HepG2 (cell line): ENCODE data around the gene ANG. TPM values are rescaled to one million over a fixed set of nuclear protein-coding genes. Genes with fewer than 3 reads are reported as not detected.
A peak's percentile ranks its signal among the peaks of the same experiment; 100 is the strongest.

ENCODE experiments used
- ATAC-seq: fragments of 200-7000 bp; cut with Tn5 transposase; 3 replicates; pipeline ENCODE4 v1.9.1; 2020; ENCODE audit warnings: mild to moderate bottlenecking, moderate library complexity
- BruUV-seq: library from RNA; stranded (reverse); fragments of 400-500 nt; replicated peaks from 2 replicates; lab custom pipeline; 2021; lab: Mats Ljungman, UMichigan
- CTCF ChIA-PET: fragments of 300-600 bp; formaldehyde crosslinking; extraction: SDS; loops from one replicate; lab custom pipeline; 2021; ENCODE audit warnings: low total read pairs, inconsistent platforms, low intra/inter-chr PET ratio; lab: Yijun Ruan, JAX
- POLR2A ChIA-PET: fragments of 350-600 bp; sonication (Branson Sonifier 250); formaldehyde crosslinking; loops from one replicate; lab custom pipeline; 2020; ENCODE audit warnings: antibody characterized with exemption, inconsistent platforms; lab: Yijun Ruan, JAX
- DNase-seq: peaks from one replicate; pipeline ENCODE4 v3.0.0-alpha.2; 2015; ENCODE audit warnings: low spot score
- FAIRE-seq: peaks from 3 replicates; lab custom pipeline; 2011; peaks lifted over from hg19 to GRCh38; lab: Jason Lieb, UNC
- H2AFZ ChIP-seq: one replicate; pipeline ENCODE4 v1.6.1; 2011; ENCODE audit warnings: low read length, inconsistent platforms
- H3K27ac ChIP-seq: fragments of 300-600 bp; 3 replicates; pipeline ENCODE4 v1.8.0; 2011; ENCODE audit warnings: mixed run types, mild to moderate bottlenecking, mixed read lengths, low read length, inconsistent platforms; ENCODE audit not compliant: insufficient read depth; ENCODE audit errors: extremely low read length
- H3K27me3 ChIP-seq, 2 experiments: fragments of 200-600 bp in 1 of 2; 2 replicates in 1 of 2; 3 replicates in 1 of 2; pipeline versions ENCODE4 v1.6.0 to v1.8.0; 2011; ENCODE audit warnings: low read length in 2 of 2, mild to moderate bottlenecking in 2 of 2, moderate library complexity in 2 of 2, inconsistent platforms in 1 of 2; ENCODE audit not compliant: insufficient read depth in 2 of 2, control insufficient read depth in 1 of 2
- H3K36me3 ChIP-seq, 2 experiments: fragments of 200-600 bp in 1 of 2; replicated peaks in 1 of 2; 2 replicates in 1 of 2; 3 replicates in 1 of 2; pipeline versions ENCODE4 v1.5.1 to v1.8.0; 2011; ENCODE audit warnings: low read length in 2 of 2, inconsistent platforms in 1 of 2; ENCODE audit not compliant: insufficient read depth in 2 of 2, control insufficient read depth in 1 of 2
- H3K4me1 ChIP-seq: 2 replicates; pipeline ENCODE4 v1.5.1; 2012; ENCODE audit warnings: low read length, inconsistent platforms; ENCODE audit not compliant: insufficient read depth
- H3K4me2 ChIP-seq: 2 replicates; pipeline ENCODE4 v1.6.0; 2011; ENCODE audit warnings: low read depth, low read length, inconsistent platforms
- H3K4me3 ChIP-seq, 3 experiments: fragments of 200-600 bp in 1 of 3; sonication (generic), shearing (Covaris generic) in 1 of 3; replicated peaks in 1 of 3; 2 replicates each; pipeline ENCODE4 v1.5.1; 2011 to 2016; ENCODE audit warnings: low read length in 3 of 3, inconsistent platforms in 2 of 3, low read depth in 2 of 3, mild to moderate bottlenecking in 2 of 3, control low read depth in 1 of 3, mixed read lengths in 1 of 3; ENCODE audit not compliant: insufficient read depth in 1 of 3
- H3K79me2 ChIP-seq: one replicate; pipeline ENCODE4 v1.6.1; 2011; ENCODE audit warnings: low read length, inconsistent platforms; ENCODE audit not compliant: insufficient read depth
- H3K9ac ChIP-seq: 2 replicates; pipeline ENCODE4 v1.6.0; 2011; ENCODE audit warnings: mild to moderate bottlenecking, low read depth, low read length, inconsistent platforms; ENCODE audit not compliant: insufficient read depth
- H3K9me3 ChIP-seq: 2 replicates; pipeline ENCODE4 v1.5.1; 2012; ENCODE audit warnings: mild to moderate bottlenecking, low read length
- H4K20me1 ChIP-seq: 2 replicates; pipeline ENCODE4 v1.6.0; 2011; ENCODE audit warnings: inconsistent platforms, mild to moderate bottlenecking, low read length, moderate library complexity; ENCODE audit not compliant: insufficient read depth
- CHD4 ChIP-seq: fragments of 200-600 bp; sonication (generic); IDR thresholded peaks from 2 replicates; pipeline ENCODE4 v1.7.0; 2017; ENCODE audit warnings: mild to moderate bottlenecking, low read length, borderline replicate concordance
- ETV5 ChIP-seq: IDR thresholded peaks from 2 replicates; pipeline ENCODE4 v1.6.1; 2018; ENCODE audit warnings: missing biosample characterization, missing genetic modification reagents, inconsistent platforms, borderline replicate concordance
- EZH2 ChIP-seq: conservative IDR thresholded peaks from 2 replicates; pipeline ENCODE4 v1.6.1; 2012; ENCODE audit warnings: mild to moderate bottlenecking, low read depth, low read length, moderate library complexity
- KAT8 ChIP-seq: IDR thresholded peaks from 2 replicates; pipeline ENCODE4 v1.6.1; 2016; ENCODE audit warnings: missing genetic modification reagents, missing compliant biosample characterization
- MED13 ChIP-seq: sonication (generic); formaldehyde crosslinking; IDR thresholded peaks from 2 replicates; pipeline ENCODE4 v1.5.0; 2020; ENCODE audit warnings: missing genetic modification reagents
- POLR2G ChIP-seq: fragments of 200-400 bp; formaldehyde crosslinking; IDR thresholded peaks from 2 replicates; pipeline ENCODE4 v1.6.1; 2018; ENCODE audit warnings: mild to moderate bottlenecking, low read depth, low read length, moderate library complexity
- RXRA ChIP-seq: sonication (generic); formaldehyde crosslinking; IDR thresholded peaks from 2 replicates; pipeline ENCODE4 v1.5.1; 2020; ENCODE audit warnings: missing genetic modification reagents
- YEATS4 ChIP-seq: sonication (generic); formaldehyde crosslinking; IDR thresholded peaks from 2 replicates; pipeline ENCODE4 v1.4.0; 2020; ENCODE audit warnings: missing genetic modification reagents, borderline replicate concordance
- ZNF614 ChIP-seq: IDR thresholded peaks from 2 replicates; pipeline ENCODE4 v1.6.1; 2018; ENCODE audit warnings: missing biosample characterization, missing genetic modification reagents, inconsistent platforms, borderline replicate concordance
- WGBS: methylation state at CpG from one replicate; pipeline ENCODE4 v1.1.6; 2017; ENCODE audit warnings: low lambda C conversion rate; 5-methylcytosine and 5-hydroxymethylcytosine counted together
- in situ Hi-C: cut with HindIII; loops from 2 replicates; pipeline ENCODE4 v1.10.0; 2017; ENCODE audit warnings: low pct_unique_long_range_greater_than_20kb; ENCODE audit not compliant: extremely low pct_ligation_motif_present
- intact Hi-C: fragments of 100-400 bp; cut with micrococcal nuclease; formaldehyde crosslinking; loops from one replicate; pipeline ENCODE4 v1.10.0; 2022; ENCODE audit not compliant: unreplicated experiment
- polyA plus RNA-seq, 8 experiments: library from polyadenylated mRNA; depleted of rRNA in 3 of 8; stranded (reverse) in 7 of 8; unstranded in 1 of 8; fragments of >200 nt; fragmentation: Illumina TruSeq in 4 of 8; extraction: Trizol in 4 of 8; gene quantifications; 2 replicates each; pipeline versions ENCODE4 v1.2.1 to v1.2.3, GENCODE V29; 2011 to 2016; ENCODE audit warnings: low read depth in 4 of 8, missing spikeins in 1 of 8, mixed read lengths in 1 of 8; ENCODE audit not compliant: insufficient read depth in 1 of 8
- total RNA-seq, 5 experiments: library from RNA; depleted of rRNA; stranded (reverse); fragments of >200 nt; fragmentation: Illumina TruSeq; extraction: Trizol; gene quantifications; 2 replicates each; pipeline ENCODE4 v1.2.3, GENCODE V29; 2016; ENCODE audit warnings: low read depth in 1 of 5
- TF ChIP-seq, protein P1 (sequence below): IDR thresholded peaks from 2 replicates; pipeline ENCODE4 v1.6.1; 2016; ENCODE audit warnings: low read depth, missing genetic modification reagents, missing compliant biosample characterization
- TF ChIP-seq, protein P2 (sequence below), 2 experiments: sonication (generic) in 1 of 2; formaldehyde crosslinking in 1 of 2; IDR thresholded peaks; 2 replicates each; pipeline versions ENCODE4 v1.4.0 to v1.6.1; 2016 to 2020; ENCODE audit warnings: borderline replicate concordance in 1 of 2, low read depth in 1 of 2, mild to moderate bottlenecking in 1 of 2, missing genetic modification reagents in 1 of 2

Gene ANG
- total and polyA plus RNA-seq, 2 of the 13 experiments (the other 11 are each of a cell fraction or from before 2014, with no cell fraction given) = 83.6 to 401 TPM

DNA sequence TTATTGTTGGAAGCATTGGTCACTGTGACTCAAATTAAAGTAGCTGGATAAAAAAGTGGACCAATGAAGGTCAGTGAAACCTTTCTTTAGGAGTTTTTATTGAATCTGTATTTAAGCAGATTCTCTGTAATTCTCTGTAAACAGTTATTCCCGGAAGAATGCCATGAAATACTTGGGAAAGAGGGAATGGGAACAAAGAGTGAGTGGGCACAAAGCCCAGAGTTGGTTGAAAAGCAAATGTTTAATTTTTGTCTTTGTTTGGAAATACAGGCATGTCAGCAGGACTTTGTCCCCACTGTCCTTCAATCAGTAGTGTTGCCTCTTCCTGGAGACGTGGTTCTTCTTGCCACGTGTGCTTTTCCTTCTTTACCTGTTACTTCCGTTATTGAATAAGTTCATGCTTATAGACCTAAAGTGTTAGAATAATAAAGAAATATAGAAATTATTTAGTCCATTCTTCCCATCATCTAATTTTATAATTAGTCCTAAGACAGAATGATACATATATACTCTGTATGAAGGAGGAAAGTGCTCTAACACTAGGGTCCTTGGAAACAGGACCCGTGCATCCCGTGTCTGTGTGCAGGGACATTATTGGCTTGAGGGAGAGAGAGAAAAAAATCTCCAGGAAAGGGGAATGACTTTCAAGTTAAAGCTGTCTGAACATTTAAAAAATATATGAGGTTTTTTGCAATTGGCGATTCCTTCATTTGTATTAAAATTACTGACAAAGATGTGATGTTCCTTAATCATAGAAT lies 2.0 kb upstream of the ANG start:
- Histone ChIP-seq H3K9ac (peak overlapping the region; percentile 95), H3K79me2 (peaks cover 60% of the 10 kb centered on the region), H3K27me3 (peaks cover 0 to 5% of the 10 kb centered on the region in 2 experiments; a peak in 1 of 5 replicates), H4K20me1 (peaks cover 20% of the 10 kb centered on the region), H3K36me3 (peaks cover 0 to 4% of the 10 kb centered on the region in 2 experiments; a peak in 3 of 5 replicates), H2AFZ (no peak overlapping the region), H3K27ac (peak overlapping the region; percentile 97), H3K4me3 (peak overlapping the region; percentile 83 to 89 (median 89)), H3K4me1 (peaks cover 43% of the 10 kb centered on the region), H3K9me3 (no peaks in the 10 kb centered on the region), H3K4me2 (peak overlapping the region; percentile 96)
- POLR2A ChIA-PET = interaction anchor here (0.6 to 8.9 kb wide), 26 partner anchors 8 to 417 kb away, joined by 3 to 141 read pairs (median 6); partner anchors contain the start of genes APEX1, OSGEP, PARP2 and PIP4P1
- peak; percentile 98 for DNase-seq
- CTCF ChIA-PET = no interaction called here
- peak; percentile 2; the same call in 1 of the 3 replicates for ATAC-seq
- peak; percentile 91 for FAIRE-seq
- in situ Hi-C loops (loop anchor here (10.0 kb wide), 1 partner anchor 362 kb away; no protein-coding TSS in a partner anchor), intact Hi-C loops (loop anchor here (1.0 to 5.0 kb wide), 5 partner anchors 21 to 353 kb away; partner anchors contain the start of genes CCNB1IP1 and PARP2)
- WGBS = 1% methylated on average over 7 of the region's 7 CpGs
- BruUV-seq = no TSS peak
- TF ChIP-seq YEATS4 (CRISPR knock-in tag) (peak; percentile 89; the same call in 1 of the 2 replicates), RXRA (CRISPR knock-in tag) (peak; percentile 24; the same call in 1 of the 2 replicates), EZH2 (no peak), ZNF614 (CRISPR knock-in tag) (peak; percentile 73; the same call in 1 of the 2 replicates), POLR2G (peak; percentile 28; the same call in 1 of the 2 replicates), ETV5 (peak; percentile 98), KAT8 (peak; percentile 78), CHD4 (peak; percentile 64; the same call in 1 of the 2 replicates), MED13 (CRISPR knock-in tag) (peak; percentile 96; the same call in 1 of the 2 replicates)
- TF ChIP-seq, protein P1, sequence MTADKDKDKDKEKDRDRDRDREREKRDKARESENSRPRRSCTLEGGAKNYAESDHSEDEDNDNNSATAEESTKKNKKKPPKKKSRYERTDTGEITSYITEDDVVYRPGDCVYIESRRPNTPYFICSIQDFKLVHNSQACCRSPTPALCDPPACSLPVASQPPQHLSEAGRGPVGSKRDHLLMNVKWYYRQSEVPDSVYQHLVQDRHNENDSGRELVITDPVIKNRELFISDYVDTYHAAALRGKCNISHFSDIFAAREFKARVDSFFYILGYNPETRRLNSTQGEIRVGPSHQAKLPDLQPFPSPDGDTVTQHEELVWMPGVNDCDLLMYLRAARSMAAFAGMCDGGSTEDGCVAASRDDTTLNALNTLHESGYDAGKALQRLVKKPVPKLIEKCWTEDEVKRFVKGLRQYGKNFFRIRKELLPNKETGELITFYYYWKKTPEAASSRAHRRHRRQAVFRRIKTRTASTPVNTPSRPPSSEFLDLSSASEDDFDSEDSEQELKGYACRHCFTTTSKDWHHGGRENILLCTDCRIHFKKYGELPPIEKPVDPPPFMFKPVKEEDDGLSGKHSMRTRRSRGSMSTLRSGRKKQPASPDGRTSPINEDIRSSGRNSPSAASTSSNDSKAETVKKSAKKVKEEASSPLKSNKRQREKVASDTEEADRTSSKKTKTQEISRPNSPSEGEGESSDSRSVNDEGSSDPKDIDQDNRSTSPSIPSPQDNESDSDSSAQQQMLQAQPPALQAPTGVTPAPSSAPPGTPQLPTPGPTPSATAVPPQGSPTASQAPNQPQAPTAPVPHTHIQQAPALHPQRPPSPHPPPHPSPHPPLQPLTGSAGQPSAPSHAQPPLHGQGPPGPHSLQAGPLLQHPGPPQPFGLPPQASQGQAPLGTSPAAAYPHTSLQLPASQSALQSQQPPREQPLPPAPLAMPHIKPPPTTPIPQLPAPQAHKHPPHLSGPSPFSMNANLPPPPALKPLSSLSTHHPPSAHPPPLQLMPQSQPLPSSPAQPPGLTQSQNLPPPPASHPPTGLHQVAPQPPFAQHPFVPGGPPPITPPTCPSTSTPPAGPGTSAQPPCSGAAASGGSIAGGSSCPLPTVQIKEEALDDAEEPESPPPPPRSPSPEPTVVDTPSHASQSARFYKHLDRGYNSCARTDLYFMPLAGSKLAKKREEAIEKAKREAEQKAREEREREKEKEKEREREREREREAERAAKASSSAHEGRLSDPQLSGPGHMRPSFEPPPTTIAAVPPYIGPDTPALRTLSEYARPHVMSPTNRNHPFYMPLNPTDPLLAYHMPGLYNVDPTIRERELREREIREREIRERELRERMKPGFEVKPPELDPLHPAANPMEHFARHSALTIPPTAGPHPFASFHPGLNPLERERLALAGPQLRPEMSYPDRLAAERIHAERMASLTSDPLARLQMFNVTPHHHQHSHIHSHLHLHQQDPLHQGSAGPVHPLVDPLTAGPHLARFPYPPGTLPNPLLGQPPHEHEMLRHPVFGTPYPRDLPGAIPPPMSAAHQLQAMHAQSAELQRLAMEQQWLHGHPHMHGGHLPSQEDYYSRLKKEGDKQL = peak; percentile 61
- TF ChIP-seq, protein P2, sequence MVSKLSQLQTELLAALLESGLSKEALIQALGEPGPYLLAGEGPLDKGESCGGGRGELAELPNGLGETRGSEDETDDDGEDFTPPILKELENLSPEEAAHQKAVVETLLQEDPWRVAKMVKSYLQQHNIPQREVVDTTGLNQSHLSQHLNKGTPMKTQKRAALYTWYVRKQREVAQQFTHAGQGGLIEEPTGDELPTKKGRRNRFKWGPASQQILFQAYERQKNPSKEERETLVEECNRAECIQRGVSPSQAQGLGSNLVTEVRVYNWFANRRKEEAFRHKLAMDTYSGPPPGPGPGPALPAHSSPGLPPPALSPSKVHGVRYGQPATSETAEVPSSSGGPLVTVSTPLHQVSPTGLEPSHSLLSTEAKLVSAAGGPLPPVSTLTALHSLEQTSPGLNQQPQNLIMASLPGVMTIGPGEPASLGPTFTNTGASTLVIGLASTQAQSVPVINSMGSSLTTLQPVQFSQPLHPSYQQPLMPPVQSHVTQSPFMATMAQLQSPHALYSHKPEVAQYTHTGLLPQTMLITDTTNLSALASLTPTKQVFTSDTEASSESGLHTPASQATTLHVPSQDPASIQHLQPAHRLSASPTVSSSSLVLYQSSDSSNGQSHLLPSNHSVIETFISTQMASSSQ (IDR thresholded peaks at IDR 0.05; ENCODE audit: low read depth) = peak; percentile 87
- TF ChIP-seq, protein P2 (CRISPR knock-in tag; IDR thresholded peaks at IDR 0.05; ENCODE audit: borderline replicate concordance) = peak; percentile 80; the same call in 1 of the 2 replicates
